HUES48 (cell line): ENCODE measurements around the gene RAD51AP1.

Experiments
- H3K27ac ChIP-seq: one replicate; pipeline ENCODE4 v1.7.0; 2013; ENCODE audit warnings: low read depth, low read length, inconsistent platforms
- H3K27me3 ChIP-seq: 2 replicates; pipeline ENCODE4 v1.6.1; 2013; ENCODE audit warnings: mild to moderate bottlenecking, low read length; ENCODE audit not compliant: control insufficient read depth, insufficient read depth
- H3K36me3 ChIP-seq: 2 replicates; pipeline ENCODE4 v1.6.1; 2013; ENCODE audit warnings: low read length; ENCODE audit not compliant: control insufficient read depth, insufficient read depth
- H3K4me1 ChIP-seq: 2 replicates; pipeline ENCODE4 v1.6.1; 2013; ENCODE audit warnings: mild to moderate bottlenecking, low read length; ENCODE audit not compliant: control insufficient read depth, insufficient read depth
- H3K4me3 ChIP-seq: 2 replicates; pipeline ENCODE4 v1.5.1; 2013; ENCODE audit warnings: mild to moderate bottlenecking, low read depth, low read length
- H3K9ac ChIP-seq: 2 replicates; pipeline ENCODE4 v1.6.1; 2013; ENCODE audit warnings: mild to moderate bottlenecking, low read depth, low read length, moderate library complexity
- H3K9me3 ChIP-seq: 2 replicates; pipeline ENCODE4 v1.6.1; 2013; ENCODE audit warnings: low read length; ENCODE audit not compliant: control insufficient read depth, insufficient read depth

The RAD51AP1 gene

DNA sequence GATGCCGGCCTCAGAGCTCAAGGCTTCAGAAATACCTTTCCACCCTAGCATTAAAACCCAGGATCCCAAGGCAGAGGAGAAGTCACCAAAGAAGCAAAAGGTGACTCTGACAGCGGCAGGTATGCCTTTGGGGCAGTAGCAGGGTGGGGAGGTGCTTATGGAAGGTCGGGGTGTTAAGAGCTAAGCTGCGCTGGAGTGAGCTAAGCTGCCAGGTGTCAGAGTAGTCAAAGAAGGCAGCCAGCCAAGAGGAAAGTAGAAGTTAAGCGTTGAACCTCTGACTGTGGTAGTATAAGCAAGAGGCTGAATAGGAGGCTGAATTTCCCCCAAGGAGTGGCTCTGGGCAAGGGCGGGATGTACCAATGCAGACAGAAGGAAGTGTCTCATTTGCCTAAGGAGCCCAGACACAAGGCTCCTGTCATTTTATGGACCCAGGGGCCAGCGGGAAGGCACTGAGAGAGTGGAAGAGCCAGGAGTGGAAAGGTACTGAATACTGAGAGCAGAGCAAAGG lies 52.5 kb downstream of the RAD51AP1 start:
- Histone ChIP-seq H3K27me3 (no peaks in the 10 kb centered on the region), H3K9me3 (no peaks in the 10 kb centered on the region), H3K4me1 (no peaks in the 10 kb centered on the region; the same call in 1 of the 2 replicates), H3K27ac (no peak overlapping the region), H3K9ac (no peak overlapping the region), H3K36me3 (no peaks in the 10 kb centered on the region), H3K4me3 (no peak overlapping the region)

DNA sequence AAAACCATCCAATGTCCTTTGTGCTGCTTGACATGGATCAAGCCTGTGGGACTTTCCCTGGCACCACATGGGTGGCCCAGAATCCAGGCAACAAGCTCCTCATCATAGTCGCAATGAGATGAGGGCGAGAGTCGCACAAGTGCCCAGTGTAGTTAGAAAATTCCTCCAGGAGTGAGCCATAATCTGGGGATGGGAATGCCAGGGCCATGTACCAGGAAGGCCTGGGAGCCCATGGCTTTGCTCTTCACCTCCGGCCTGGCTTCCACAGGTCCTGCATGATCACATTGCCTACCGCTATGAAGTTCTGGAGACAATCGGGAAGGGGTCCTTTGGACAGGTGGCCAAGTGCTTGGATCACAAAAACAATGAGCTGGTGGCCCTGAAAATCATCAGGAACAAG lies 57.2 kb downstream of the RAD51AP1 start:
- H3K4me3 ChIP-seq, result no peak overlapping the region
- H3K27ac ChIP-seq, result no peak overlapping the region
- no peak overlapping the region for H3K9ac ChIP-seq
- H3K9me3 ChIP-seq, result no peaks in the 10 kb centered on the region
- H3K36me3 ChIP-seq, result no peaks in the 10 kb centered on the region
- H3K27me3 ChIP-seq, result no peaks in the 10 kb centered on the region
- H3K4me1 ChIP-seq, result no peaks in the 10 kb centered on the region

DNA sequence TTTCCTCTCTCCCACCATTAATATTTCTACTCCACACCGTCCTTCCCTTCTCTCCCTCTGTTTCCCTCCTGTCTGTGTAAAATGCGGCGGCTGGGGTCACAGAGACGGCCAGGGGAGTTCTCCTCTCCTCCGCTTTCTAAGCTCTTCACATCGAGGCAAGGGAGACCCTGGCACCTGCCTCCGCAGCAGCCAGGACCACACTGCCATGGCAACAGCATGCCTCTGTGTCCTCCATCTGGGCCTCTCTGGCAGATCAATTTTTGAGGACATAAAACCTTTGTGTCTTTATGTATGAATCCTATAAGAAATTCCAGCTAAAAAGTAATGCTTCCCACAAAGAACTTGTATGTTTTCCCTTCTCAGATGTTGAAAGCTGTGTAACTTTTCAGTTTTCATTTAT lies 64.7 kb downstream of the RAD51AP1 start:
- no peak overlapping the region for H3K27ac ChIP-seq
- no peak overlapping the region for H3K4me3 ChIP-seq
- H3K9me3 ChIP-seq, result no peaks in the 10 kb centered on the region
- no peaks in the 10 kb centered on the region for H3K27me3 ChIP-seq
- no peaks in the 10 kb centered on the region for H3K36me3 ChIP-seq
- peaks cover 3% of the 10 kb centered on the region; the same call in 1 of the 2 replicates for H3K4me1 ChIP-seq
- H3K9ac ChIP-seq, result no peak overlapping the region

DNA sequence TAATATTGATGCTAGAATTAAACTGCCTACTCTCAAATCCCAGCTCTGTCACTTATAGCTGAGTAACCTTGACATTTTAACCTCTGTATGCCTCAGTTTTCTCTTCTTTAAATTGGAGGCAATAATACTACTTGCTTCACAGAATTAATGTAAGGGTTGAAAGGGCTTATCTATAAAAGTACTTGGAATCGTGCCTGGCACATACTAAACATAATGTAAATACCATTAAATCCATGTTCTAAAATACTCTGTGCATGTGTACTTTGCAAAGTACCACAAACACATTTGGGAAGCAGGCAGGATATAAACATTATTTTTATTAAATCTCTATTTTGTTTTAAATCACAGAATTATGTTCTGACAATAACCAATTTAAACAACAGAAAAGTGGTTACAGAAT lies 65.3 kb downstream of the RAD51AP1 start:
- no peaks in the 10 kb centered on the region for H3K27me3 ChIP-seq
- no peak overlapping the region for H3K9ac ChIP-seq
- H3K4me3 ChIP-seq, result no peak overlapping the region
- H3K9me3 ChIP-seq, result no peaks in the 10 kb centered on the region
- H3K4me1 ChIP-seq, result peaks cover 3% of the 10 kb centered on the region; the same call in 1 of the 2 replicates
- no peak overlapping the region for H3K27ac ChIP-seq
- H3K36me3 ChIP-seq, result no peaks in the 10 kb centered on the region

DNA sequence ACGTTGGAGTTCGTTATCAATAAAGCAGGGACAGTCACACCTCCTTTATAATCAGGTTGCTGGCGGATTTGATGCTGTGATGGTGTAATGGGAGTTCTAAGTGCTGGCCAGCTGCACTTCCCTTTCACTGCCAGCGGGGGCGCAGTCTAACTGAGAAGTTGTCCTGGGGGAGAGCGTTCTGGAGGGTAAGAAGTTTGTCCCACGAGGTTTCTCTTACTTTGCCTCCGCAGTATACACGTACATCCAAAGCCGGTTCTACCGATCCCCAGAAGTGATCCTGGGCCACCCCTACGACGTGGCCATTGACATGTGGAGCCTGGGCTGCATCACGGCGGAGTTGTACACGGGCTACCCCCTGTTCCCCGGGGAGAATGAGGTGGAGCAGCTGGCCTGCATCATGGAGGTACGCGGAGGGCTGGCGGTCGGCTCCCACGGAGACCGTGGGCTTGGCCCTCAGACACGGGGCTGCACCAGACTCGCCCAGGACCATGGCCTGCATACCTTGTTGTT lies 66.0 kb downstream of the RAD51AP1 start:
- Histone ChIP-seq H3K27ac (no peak overlapping the region), H3K9me3 (no peaks in the 10 kb centered on the region), H3K9ac (peak overlapping the region; percentile 65), H3K27me3 (no peaks in the 10 kb centered on the region), H3K4me1 (peaks cover 3% of the 10 kb centered on the region; the same call in 1 of the 2 replicates), H3K4me3 (peak overlapping the region; percentile 79), H3K36me3 (no peaks in the 10 kb centered on the region)

DNA sequence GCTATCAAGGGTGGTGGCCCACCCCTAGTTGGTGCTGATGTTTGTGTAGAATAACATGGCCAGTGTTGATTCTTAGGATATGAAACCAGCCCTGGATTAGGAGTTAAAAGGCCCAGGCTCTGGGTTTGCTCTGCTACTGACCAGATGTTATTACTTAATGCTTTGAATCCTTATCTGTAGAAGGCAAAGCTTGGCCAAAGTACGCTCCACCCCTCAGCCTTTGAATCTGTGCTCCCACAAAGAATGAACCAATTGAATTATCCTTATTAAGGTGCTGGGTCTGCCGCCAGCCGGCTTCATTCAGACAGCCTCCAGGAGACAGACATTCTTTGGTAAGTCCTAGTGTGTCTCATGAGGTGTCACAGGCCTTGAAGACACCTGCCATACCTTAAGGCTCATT lies 68.4 kb downstream of the RAD51AP1 start:
- H3K9ac ChIP-seq, result no peak overlapping the region
- no peaks in the 10 kb centered on the region for H3K9me3 ChIP-seq
- H3K27me3 ChIP-seq, result no peaks in the 10 kb centered on the region
- H3K27ac ChIP-seq, result no peak overlapping the region
- no peak overlapping the region for H3K4me3 ChIP-seq
- peaks cover 12% of the 10 kb centered on the region; the same call in 1 of the 2 replicates for H3K36me3 ChIP-seq
- peaks cover 7% of the 10 kb centered on the region for H3K4me1 ChIP-seq

DNA sequence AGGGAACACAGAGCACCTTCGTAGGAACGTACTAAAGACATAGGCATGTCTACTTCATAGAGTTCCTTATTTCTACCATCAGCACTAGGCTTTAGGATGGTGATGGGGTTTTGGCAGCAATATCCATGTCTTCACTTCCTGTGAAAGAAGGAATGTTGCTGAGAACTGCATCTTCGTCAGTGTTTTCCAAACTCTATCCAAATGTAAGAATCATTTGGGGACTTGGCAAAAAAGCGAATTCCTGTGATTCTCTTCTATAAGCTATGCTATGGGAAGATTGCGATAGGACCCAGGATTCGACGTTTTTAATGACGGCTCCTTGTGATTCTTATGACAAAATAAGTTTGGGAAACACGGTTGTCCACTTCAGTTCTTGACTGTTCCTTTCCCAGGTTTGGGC lies 70.4 kb downstream of the RAD51AP1 start:
- Histone ChIP-seq H3K27ac (no peak overlapping the region), H3K27me3 (no peaks in the 10 kb centered on the region), H3K9ac (no peak overlapping the region), H3K9me3 (no peaks in the 10 kb centered on the region), H3K36me3 (peaks cover 26% of the 10 kb centered on the region), H3K4me1 (peaks cover 7% of the 10 kb centered on the region), H3K4me3 (no peak overlapping the region)
